ENCODE data around the gene NID1. TPM values are rescaled to one million over a fixed set of nuclear protein-coding genes. Genes with fewer than 3 reads are reported as not detected.

NID1 gene
- polyA plus RNA-seq, 1 donor (not counting 4 experiments of a cell fraction or from before 2014, with no cell fraction given) = 1.8 TPM

DNA sequence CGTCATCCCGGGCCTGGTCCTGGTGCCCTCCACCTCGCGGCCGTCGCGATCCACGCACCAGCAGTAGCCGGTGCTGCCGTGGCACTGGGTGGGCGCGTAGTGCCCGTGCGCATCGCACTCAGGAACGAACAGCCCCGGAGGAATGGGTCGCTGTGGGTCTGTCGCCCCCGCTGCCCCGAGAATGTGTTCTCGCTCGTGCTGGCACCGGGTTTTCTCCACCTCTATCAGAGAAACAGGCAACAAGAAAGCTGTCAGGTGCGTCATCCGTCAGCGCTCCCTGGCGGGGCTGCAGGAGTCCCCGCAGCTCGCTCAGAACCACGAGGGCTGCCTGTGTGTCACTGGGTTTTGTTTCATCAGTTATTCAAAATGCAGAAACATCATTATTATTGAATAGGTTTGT lies 71.2 kb downstream of the NID1 start:
- H3K4me2 ChIP-seq (ENCODE audit: control insufficient read depth, extremely low read depth, insufficient read depth, low read depth, low read length) = no peak overlapping the region
- H3K4me3 ChIP-seq (ENCODE audit: control insufficient read depth in 2 of 3, extremely low read depth in 1 of 3, insufficient read depth in 2 of 3, low read depth in 1 of 3, low read length in 3 of 3) = no peak overlapping the region
- no peaks in the 10 kb centered on the region for H3K36me3 ChIP-seq (ENCODE audit: control insufficient read depth in 2 of 2, extremely low read depth in 1 of 2, insufficient read depth in 2 of 2, low read length in 2 of 2)
- H3K27ac ChIP-seq (ENCODE audit: control insufficient read depth, insufficient read depth, low read length) = no peak overlapping the region
- no peak for DNase-seq (ENCODE audit: low read depth, low spot score)
- TF ChIP-seq, protein P1, sequence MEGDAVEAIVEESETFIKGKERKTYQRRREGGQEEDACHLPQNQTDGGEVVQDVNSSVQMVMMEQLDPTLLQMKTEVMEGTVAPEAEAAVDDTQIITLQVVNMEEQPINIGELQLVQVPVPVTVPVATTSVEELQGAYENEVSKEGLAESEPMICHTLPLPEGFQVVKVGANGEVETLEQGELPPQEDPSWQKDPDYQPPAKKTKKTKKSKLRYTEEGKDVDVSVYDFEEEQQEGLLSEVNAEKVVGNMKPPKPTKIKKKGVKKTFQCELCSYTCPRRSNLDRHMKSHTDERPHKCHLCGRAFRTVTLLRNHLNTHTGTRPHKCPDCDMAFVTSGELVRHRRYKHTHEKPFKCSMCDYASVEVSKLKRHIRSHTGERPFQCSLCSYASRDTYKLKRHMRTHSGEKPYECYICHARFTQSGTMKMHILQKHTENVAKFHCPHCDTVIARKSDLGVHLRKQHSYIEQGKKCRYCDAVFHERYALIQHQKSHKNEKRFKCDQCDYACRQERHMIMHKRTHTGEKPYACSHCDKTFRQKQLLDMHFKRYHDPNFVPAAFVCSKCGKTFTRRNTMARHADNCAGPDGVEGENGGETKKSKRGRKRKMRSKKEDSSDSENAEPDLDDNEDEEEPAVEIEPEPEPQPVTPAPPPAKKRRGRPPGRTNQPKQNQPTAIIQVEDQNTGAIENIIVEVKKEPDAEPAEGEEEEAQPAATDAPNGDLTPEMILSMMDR (optimal IDR thresholded peaks at IDR 0.05 in 1 of 3, IDR thresholded peaks at IDR 0.05 in 1 of 3, conservative IDR thresholded peaks at IDR 0.05 in 1 of 3; ENCODE audit: extremely low read depth in 1 of 3, insufficient read depth in 2 of 3, low read length in 3 of 3) = no peak
- TF ChIP-seq EZH2 (IDR thresholded peaks at IDR 0.05; ENCODE audit: low read length) = no peak
- peaks cover 8% of the 10 kb centered on the region for H3K4me1 ChIP-seq (ENCODE audit: control insufficient read depth, extremely low read depth, insufficient read depth, low read length)
- no peaks in the 10 kb centered on the region for H3K79me2 ChIP-seq (ENCODE audit: control insufficient read depth, insufficient read depth, low read length)
- dilution Hi-C loops (cut with MboI; ENCODE audit: extremely low pct_ligation_motif_present, low sequenced_read_pairs) = no loop called here
- no peak for FAIRE-seq
- H3K9me1 ChIP-seq (ENCODE audit: control insufficient read depth, extremely low read depth, insufficient read depth, low read length) = no peaks in the 10 kb centered on the region
- no peak overlapping the region for H2AFZ ChIP-seq (ENCODE audit: control insufficient read depth, low read length)
- no peak overlapping the region for H3K9ac ChIP-seq (ENCODE audit: control insufficient read depth, extremely low read depth, insufficient read depth, low read length)
- H3K9me3 ChIP-seq (ENCODE audit: control insufficient read depth, low read depth, low read length) = no peaks in the 10 kb centered on the region
- H4K20me1 ChIP-seq (ENCODE audit: control insufficient read depth, extremely low read depth, insufficient read depth, low read length) = no peaks in the 10 kb centered on the region
- no peaks in the 10 kb centered on the region for H3K27me3 ChIP-seq (ENCODE audit: control insufficient read depth, extremely low read depth, insufficient read depth, low read length)

DNA sequence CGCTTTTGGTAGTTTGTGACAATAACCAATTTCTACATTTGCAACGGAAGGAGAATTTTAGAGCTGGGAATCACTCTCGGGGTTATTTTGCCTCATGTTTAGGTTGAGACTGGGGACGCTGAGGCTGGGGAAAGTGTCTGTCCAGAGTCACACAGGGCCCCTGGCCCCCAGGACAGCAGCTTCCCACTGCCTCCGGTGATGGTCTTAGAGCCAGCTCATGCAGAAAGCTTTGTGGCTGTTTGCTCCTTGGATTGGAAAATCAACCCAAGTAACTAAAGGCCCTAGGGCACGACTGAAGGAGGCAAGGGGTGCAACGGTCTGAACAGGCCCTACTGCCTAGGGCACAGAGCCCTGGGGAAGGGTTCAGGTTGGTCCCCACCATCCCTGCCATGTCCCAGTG lies 72.0 kb downstream of the NID1 start:
- no peak for DNase-seq (ENCODE audit: low read depth, low spot score)
- TF ChIP-seq, protein P1 (optimal IDR thresholded peaks at IDR 0.05 in 1 of 3, IDR thresholded peaks at IDR 0.05 in 1 of 3, conservative IDR thresholded peaks at IDR 0.05 in 1 of 3; ENCODE audit: extremely low read depth in 1 of 3, insufficient read depth in 2 of 3, low read length in 3 of 3) = no peak
- TF ChIP-seq EZH2 (IDR thresholded peaks at IDR 0.05; ENCODE audit: low read length) = no peak
- H2AFZ ChIP-seq (ENCODE audit: control insufficient read depth, low read length) = no peak overlapping the region
- dilution Hi-C loops (cut with MboI; ENCODE audit: extremely low pct_ligation_motif_present, low sequenced_read_pairs) = no loop called here
- no peak overlapping the region for H3K27ac ChIP-seq (ENCODE audit: control insufficient read depth, insufficient read depth, low read length)
- H3K9me3 ChIP-seq (ENCODE audit: control insufficient read depth, low read depth, low read length) = no peaks in the 10 kb centered on the region
- H3K36me3 ChIP-seq (ENCODE audit: control insufficient read depth in 2 of 2, extremely low read depth in 1 of 2, insufficient read depth in 2 of 2, low read length in 2 of 2) = no peaks in the 10 kb centered on the region
- no peaks in the 10 kb centered on the region for H3K79me2 ChIP-seq (ENCODE audit: control insufficient read depth, insufficient read depth, low read length)
- no peaks in the 10 kb centered on the region for H4K20me1 ChIP-seq (ENCODE audit: control insufficient read depth, extremely low read depth, insufficient read depth, low read length)
- peaks cover under 1% of the 10 kb centered on the region for H3K4me1 ChIP-seq (ENCODE audit: control insufficient read depth, extremely low read depth, insufficient read depth, low read length)
- no peaks in the 10 kb centered on the region for H3K9me1 ChIP-seq (ENCODE audit: control insufficient read depth, extremely low read depth, insufficient read depth, low read length)
- no peaks in the 10 kb centered on the region for H3K27me3 ChIP-seq (ENCODE audit: control insufficient read depth, extremely low read depth, insufficient read depth, low read length)
- H3K4me3 ChIP-seq (ENCODE audit: control insufficient read depth in 2 of 3, extremely low read depth in 1 of 3, insufficient read depth in 2 of 3, low read depth in 1 of 3, low read length in 3 of 3) = no peak overlapping the region
- no peak for FAIRE-seq
- H3K4me2 ChIP-seq (ENCODE audit: control insufficient read depth, extremely low read depth, insufficient read depth, low read depth, low read length) = no peak overlapping the region
- H3K9ac ChIP-seq (ENCODE audit: control insufficient read depth, extremely low read depth, insufficient read depth, low read length) = no peak overlapping the region

All from keratinocyte (primary cell).